ENCODE results near the gene PDE4D. TPM values are rescaled to one million over a fixed set of nuclear protein-coding genes. Genes with fewer than 3 reads are reported as not detected.

PDE4D gene
- polyA plus RNA-seq, 1 donor (not counting 4 experiments of a cell fraction or from before 2014, with no cell fraction given), result 3.6 TPM

DNA sequence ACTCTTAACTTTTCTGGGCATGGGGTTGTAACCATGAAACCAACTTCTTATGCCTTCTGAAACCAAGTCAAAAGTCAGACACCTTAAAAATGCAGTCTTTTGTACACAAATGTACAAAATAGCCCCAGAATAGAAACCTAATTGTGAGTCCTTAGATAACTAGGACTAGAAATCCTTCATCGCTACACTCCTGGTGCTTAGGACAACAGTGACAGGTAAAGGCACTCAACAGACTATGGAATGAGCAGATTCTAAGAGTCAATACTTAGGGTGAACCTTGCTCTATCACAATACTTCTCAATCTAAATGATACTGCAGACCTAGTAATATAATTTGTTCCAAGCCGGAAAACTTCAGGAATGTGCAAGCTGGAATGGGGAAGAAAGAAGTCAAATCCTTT, 163.7 kb downstream of the PDE4D start:
- no peak overlapping the region for H2AFZ ChIP-seq (ENCODE audit: control insufficient read depth, low read length)
- H3K4me3 ChIP-seq (ENCODE audit: control insufficient read depth in 2 of 3, extremely low read depth in 1 of 3, insufficient read depth in 2 of 3, low read depth in 1 of 3, low read length in 3 of 3), result no peak overlapping the region
- H3K27ac ChIP-seq (ENCODE audit: control insufficient read depth, insufficient read depth, low read length), result no peak overlapping the region
- no peak overlapping the region for H3K9ac ChIP-seq (ENCODE audit: control insufficient read depth, extremely low read depth, insufficient read depth, low read length)
- no peaks in the 10 kb centered on the region for H3K9me3 ChIP-seq (ENCODE audit: control insufficient read depth, low read depth, low read length)
- no peaks in the 10 kb centered on the region for H3K36me3 ChIP-seq (ENCODE audit: control insufficient read depth in 2 of 2, extremely low read depth in 1 of 2, insufficient read depth in 2 of 2, low read length in 2 of 2)
- no peaks in the 10 kb centered on the region for H4K20me1 ChIP-seq (ENCODE audit: control insufficient read depth, extremely low read depth, insufficient read depth, low read length)
- dilution Hi-C loops (cut with MboI; ENCODE audit: extremely low pct_ligation_motif_present, low sequenced_read_pairs), result no loop called here
- no peaks in the 10 kb centered on the region for H3K27me3 ChIP-seq (ENCODE audit: control insufficient read depth, extremely low read depth, insufficient read depth, low read length)
- no peaks in the 10 kb centered on the region for H3K9me1 ChIP-seq (ENCODE audit: control insufficient read depth, extremely low read depth, insufficient read depth, low read length)
- no peak for FAIRE-seq
- TF ChIP-seq, protein P1, sequence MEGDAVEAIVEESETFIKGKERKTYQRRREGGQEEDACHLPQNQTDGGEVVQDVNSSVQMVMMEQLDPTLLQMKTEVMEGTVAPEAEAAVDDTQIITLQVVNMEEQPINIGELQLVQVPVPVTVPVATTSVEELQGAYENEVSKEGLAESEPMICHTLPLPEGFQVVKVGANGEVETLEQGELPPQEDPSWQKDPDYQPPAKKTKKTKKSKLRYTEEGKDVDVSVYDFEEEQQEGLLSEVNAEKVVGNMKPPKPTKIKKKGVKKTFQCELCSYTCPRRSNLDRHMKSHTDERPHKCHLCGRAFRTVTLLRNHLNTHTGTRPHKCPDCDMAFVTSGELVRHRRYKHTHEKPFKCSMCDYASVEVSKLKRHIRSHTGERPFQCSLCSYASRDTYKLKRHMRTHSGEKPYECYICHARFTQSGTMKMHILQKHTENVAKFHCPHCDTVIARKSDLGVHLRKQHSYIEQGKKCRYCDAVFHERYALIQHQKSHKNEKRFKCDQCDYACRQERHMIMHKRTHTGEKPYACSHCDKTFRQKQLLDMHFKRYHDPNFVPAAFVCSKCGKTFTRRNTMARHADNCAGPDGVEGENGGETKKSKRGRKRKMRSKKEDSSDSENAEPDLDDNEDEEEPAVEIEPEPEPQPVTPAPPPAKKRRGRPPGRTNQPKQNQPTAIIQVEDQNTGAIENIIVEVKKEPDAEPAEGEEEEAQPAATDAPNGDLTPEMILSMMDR (optimal IDR thresholded peaks at IDR 0.05 in 1 of 3, IDR thresholded peaks at IDR 0.05 in 1 of 3, conservative IDR thresholded peaks at IDR 0.05 in 1 of 3; ENCODE audit: extremely low read depth in 1 of 3, insufficient read depth in 2 of 3, low read length in 3 of 3), result no peak
- TF ChIP-seq EZH2 (IDR thresholded peaks at IDR 0.05; ENCODE audit: low read length), result no peak
- H3K4me1 ChIP-seq (ENCODE audit: control insufficient read depth, extremely low read depth, insufficient read depth, low read length), result no peaks in the 10 kb centered on the region
- no peaks in the 10 kb centered on the region for H3K79me2 ChIP-seq (ENCODE audit: control insufficient read depth, insufficient read depth, low read length)
- no peak overlapping the region for H3K4me2 ChIP-seq (ENCODE audit: control insufficient read depth, extremely low read depth, insufficient read depth, low read depth, low read length)
- DNase-seq (ENCODE audit: low read depth, low spot score), result no peak

DNA sequence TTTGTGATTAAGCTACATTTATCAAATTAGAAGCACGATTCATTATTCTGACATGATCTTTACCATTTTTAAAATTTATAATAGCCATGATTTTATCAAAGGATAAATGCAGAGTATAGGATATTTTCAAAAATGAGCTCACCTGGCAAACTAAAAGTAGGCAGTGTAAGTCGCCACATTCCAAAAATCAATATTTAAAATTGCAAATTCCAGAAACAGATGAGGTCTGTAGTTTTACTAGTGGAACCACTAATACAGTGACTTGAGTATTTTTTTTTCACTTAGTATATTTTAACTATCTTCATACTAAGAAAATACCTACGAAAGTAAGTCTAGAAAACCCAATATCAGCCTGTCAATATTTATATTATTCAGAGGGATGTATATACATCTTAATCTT, 164.2 kb downstream of the PDE4D start:
- no peak for DNase-seq (ENCODE audit: low read depth, low spot score)
- no peak overlapping the region for H3K4me2 ChIP-seq (ENCODE audit: control insufficient read depth, extremely low read depth, insufficient read depth, low read depth, low read length)
- no peak for FAIRE-seq
- no peak overlapping the region for H3K9ac ChIP-seq (ENCODE audit: control insufficient read depth, extremely low read depth, insufficient read depth, low read length)
- no peaks in the 10 kb centered on the region for H3K79me2 ChIP-seq (ENCODE audit: control insufficient read depth, insufficient read depth, low read length)
- H3K27me3 ChIP-seq (ENCODE audit: control insufficient read depth, extremely low read depth, insufficient read depth, low read length), result no peaks in the 10 kb centered on the region
- no peaks in the 10 kb centered on the region for H3K36me3 ChIP-seq (ENCODE audit: control insufficient read depth in 2 of 2, extremely low read depth in 1 of 2, insufficient read depth in 2 of 2, low read length in 2 of 2)
- H3K9me3 ChIP-seq (ENCODE audit: control insufficient read depth, low read depth, low read length), result no peaks in the 10 kb centered on the region
- no peaks in the 10 kb centered on the region for H3K4me1 ChIP-seq (ENCODE audit: control insufficient read depth, extremely low read depth, insufficient read depth, low read length)
- TF ChIP-seq EZH2 (IDR thresholded peaks at IDR 0.05; ENCODE audit: low read length), result no peak
- TF ChIP-seq, protein P1 (optimal IDR thresholded peaks at IDR 0.05 in 1 of 3, IDR thresholded peaks at IDR 0.05 in 1 of 3, conservative IDR thresholded peaks at IDR 0.05 in 1 of 3; ENCODE audit: extremely low read depth in 1 of 3, insufficient read depth in 2 of 3, low read length in 3 of 3), result no peak
- no peaks in the 10 kb centered on the region for H4K20me1 ChIP-seq (ENCODE audit: control insufficient read depth, extremely low read depth, insufficient read depth, low read length)
- dilution Hi-C loops (cut with MboI; ENCODE audit: extremely low pct_ligation_motif_present, low sequenced_read_pairs), result no loop called here
- H2AFZ ChIP-seq (ENCODE audit: control insufficient read depth, low read length), result no peak overlapping the region
- no peak overlapping the region for H3K4me3 ChIP-seq (ENCODE audit: control insufficient read depth in 2 of 3, extremely low read depth in 1 of 3, insufficient read depth in 2 of 3, low read depth in 1 of 3, low read length in 3 of 3)
- H3K27ac ChIP-seq (ENCODE audit: control insufficient read depth, insufficient read depth, low read length), result no peak overlapping the region
- H3K9me1 ChIP-seq (ENCODE audit: control insufficient read depth, extremely low read depth, insufficient read depth, low read length), result no peaks in the 10 kb centered on the region
